C4-2B (cell line): ENCODE data around the gene SNCAIP.

Experiments
- H3K27ac ChIP-seq: fragments of 450-650 bp; 2 replicates; pipeline ENCODE4 v1.5.1; 2017
- ZFX ChIP-seq: fragments of 450-650 bp; IDR thresholded peaks from 2 replicates; pipeline ENCODE4 v1.6.1; 2017
- TF ChIP-seq, protein P1 (sequence below): fragments of 450-650 bp; conservative IDR thresholded peaks from 2 replicates; pipeline ENCODE4 v1.5.1; 2017; ENCODE audit warnings: mild to moderate bottlenecking

SNCAIP gene

DNA sequence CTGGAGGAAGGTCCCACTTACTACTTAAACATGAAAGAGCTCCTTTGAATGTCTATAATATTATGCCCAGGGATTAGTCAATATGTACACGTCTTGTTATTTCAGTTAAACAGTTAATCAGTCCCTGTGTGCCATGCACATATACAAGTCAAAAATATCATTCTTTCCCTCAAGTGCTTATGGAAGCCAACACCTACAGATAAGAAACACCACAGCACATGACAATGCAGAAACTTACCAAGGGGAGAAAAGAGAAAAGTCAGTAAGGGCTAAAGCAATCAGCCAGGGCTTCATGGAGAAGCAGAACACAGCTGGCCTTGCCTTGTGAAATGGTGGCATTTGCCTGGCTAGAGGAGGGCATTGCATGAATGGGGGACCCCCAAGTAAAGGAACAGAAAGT lies 88.3 kb downstream of the SNCAIP start:
- TF ChIP-seq, protein P1, sequence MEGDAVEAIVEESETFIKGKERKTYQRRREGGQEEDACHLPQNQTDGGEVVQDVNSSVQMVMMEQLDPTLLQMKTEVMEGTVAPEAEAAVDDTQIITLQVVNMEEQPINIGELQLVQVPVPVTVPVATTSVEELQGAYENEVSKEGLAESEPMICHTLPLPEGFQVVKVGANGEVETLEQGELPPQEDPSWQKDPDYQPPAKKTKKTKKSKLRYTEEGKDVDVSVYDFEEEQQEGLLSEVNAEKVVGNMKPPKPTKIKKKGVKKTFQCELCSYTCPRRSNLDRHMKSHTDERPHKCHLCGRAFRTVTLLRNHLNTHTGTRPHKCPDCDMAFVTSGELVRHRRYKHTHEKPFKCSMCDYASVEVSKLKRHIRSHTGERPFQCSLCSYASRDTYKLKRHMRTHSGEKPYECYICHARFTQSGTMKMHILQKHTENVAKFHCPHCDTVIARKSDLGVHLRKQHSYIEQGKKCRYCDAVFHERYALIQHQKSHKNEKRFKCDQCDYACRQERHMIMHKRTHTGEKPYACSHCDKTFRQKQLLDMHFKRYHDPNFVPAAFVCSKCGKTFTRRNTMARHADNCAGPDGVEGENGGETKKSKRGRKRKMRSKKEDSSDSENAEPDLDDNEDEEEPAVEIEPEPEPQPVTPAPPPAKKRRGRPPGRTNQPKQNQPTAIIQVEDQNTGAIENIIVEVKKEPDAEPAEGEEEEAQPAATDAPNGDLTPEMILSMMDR: no peak
- TF ChIP-seq ZFX: no peak
- H3K27ac ChIP-seq: no peak overlapping the region

GRCh38 chr5:122400938-122401337 lies 88.9 kb downstream of the SNCAIP start:
- TF ChIP-seq, protein P1: no peak
- no peak for TF ChIP-seq ZFX
- H3K27ac ChIP-seq: no peak overlapping the region

DNA sequence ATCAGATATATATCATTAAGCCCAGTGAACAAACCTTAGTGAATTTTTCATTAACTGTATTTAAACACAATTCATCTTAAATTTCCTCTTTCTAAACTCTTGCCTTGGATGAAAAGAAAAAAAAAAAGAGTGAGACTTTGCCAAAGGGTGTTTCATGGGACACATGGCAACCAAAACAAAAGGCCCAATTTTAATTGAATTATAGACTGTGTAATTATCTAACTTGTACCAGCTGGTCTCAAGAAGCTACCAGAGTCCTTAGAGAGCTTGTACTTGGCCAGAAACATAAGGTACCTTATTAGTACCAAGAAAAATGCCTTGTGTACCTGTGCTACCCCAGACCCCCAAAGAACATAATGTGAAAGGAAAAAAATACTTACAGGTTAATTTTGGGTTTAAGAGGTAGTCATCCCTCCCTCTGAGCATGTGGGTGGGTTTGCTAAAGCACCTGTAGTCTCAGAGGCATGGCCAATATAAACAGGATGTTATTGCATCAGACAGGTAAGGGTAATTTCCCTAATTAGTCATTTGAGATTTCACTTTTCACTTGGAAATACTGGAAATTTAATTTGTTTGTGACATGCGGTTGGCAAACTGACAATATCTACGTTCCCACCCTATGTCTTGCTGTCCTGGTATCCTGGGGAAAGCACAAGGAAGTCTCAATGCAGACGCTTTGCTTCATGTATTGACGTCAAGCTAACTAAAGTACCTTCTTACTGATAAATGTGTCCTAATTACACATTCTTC lies 90.1 kb downstream of the SNCAIP start:
- TF ChIP-seq, protein P1: no peak
- TF ChIP-seq ZFX: no peak
- no peak overlapping the region for H3K27ac ChIP-seq

DNA sequence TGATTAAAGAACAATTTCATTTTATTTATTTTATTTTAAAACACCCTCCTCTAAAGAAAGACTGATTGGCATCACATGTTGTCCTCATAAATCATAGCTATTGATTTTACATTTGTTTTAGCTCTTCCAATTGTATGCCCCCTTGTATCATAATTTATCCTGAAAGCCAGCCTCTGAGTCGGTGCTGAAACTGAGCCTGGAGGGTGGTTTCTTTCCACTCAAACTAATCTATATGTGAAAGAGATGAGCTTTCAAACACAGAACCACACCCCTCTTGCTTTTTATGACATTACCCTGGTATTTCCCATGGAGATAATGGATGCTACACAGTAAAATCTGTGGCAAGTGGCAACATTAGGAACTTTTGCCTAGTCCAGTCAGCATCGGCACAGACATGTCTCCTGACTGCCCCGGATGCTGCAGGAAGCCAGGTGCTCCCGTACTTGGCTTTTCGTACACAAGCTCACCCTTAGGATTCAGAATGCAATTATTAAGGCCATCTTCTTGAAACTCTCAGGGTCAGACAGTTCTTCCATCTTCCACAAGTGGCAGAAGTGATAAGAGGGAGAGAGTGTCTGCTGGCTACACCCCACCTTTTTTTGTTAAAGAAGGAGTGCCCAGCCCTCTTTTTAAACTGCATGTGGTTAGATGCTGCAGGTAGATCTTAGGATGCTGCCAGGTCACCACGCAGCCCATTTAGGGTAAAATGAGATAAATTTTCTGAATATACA lies 91.1 kb downstream of the SNCAIP start:
- TF ChIP-seq, protein P1: no peak
- no peak for TF ChIP-seq ZFX
- no peak overlapping the region for H3K27ac ChIP-seq

- H3K27ac ChIP-seq: no peak overlapping the region
- TF ChIP-seq, protein P1: no peak
- TF ChIP-seq ZFX: no peak
Measured at GRCh38 chr5:122404018-122404417, 92.0 kb downstream of the SNCAIP start.

- TF ChIP-seq ZFX: no peak
- TF ChIP-seq, protein P1: no peak
- H3K27ac ChIP-seq: no peak overlapping the region
Measured at GRCh38 chr5:122404653-122405362, 92.8 kb downstream of the SNCAIP start.

DNA sequence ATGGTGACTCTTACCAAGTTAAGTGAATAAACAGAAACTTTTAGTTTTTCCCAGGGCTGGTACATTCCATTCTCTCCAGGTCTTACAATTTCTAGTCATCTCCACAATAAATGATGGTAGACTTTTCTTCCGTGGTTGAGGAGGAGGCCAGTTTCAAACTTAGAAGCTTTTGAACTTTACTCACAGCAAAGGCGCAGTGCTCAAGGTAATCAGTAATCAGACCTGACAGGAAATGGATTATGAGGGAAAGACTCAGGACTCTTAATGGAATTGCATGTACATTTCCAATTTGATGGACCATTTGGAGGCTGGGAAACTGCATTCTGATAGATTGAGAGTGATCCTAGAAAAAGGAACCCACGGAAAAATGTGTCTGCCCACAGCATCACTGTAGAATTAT lies 93.7 kb downstream of the SNCAIP start:
- TF ChIP-seq, protein P1: no peak
- TF ChIP-seq ZFX: no peak
- no peak overlapping the region for H3K27ac ChIP-seq
